Tibial artery (tissue), 4 donors: ENCODE measurements around the gene TMA16.

Experiments used
- DNase-seq, 2 donors: peaks; one replicate each; pipeline ENCODE4 v3.0.0-alpha.2; 2019
- H3K27ac ChIP-seq, 2 donors: fragments of 200-600 bp; sonication (generic) in 1 of 2; 1 replicate in 1 of 2; 2 replicates in 1 of 2; pipeline ENCODE4 v1.5.1; 2018 to 2019; ENCODE audit warnings: mild to moderate bottlenecking in 1 of 2
- H3K27me3 ChIP-seq, 2 donors: fragments of 200-600 bp; sonication (generic) in 1 of 2; one replicate each; pipeline versions ENCODE4 v1.5.1 to v1.6.0; 2016 to 2019
- H3K36me3 ChIP-seq, 3 donors: fragments of 200-600 bp; sonication (generic) in 2 of 3; one replicate each; pipeline ENCODE4 v1.5.1; 2016 to 2019; ENCODE audit warnings: mild to moderate bottlenecking in 2 of 3
- H3K4me1 ChIP-seq, 4 donors: fragments of 200-600 bp; sonication (generic) in 2 of 4; 1 replicate in 3 of 4; 2 replicates in 1 of 4; pipeline ENCODE4 v1.5.1; 2016 to 2019
- H3K4me3 ChIP-seq, 2 donors: fragments of 200-600 bp; sonication (generic) in 1 of 2; 1 replicate in 1 of 2; 2 replicates in 1 of 2; pipeline ENCODE4 v1.5.1; 2018 to 2019; ENCODE audit warnings: mild to moderate bottlenecking in 2 of 2
- H3K9me3 ChIP-seq, 3 donors: fragments of 200-600 bp; sonication (generic) in 1 of 3; one replicate each; pipeline ENCODE4 v1.5.1; 2016 to 2019
- CTCF ChIP-seq, 2 experiments: fragments of 200-600 bp in 1 of 2; fragments of 450-650 bp in 1 of 2; IDR thresholded peaks; one replicate each; pipeline ENCODE4 v1.5.1; 2017 to 2019; ENCODE audit warnings: antibody characterized with exemption in 2 of 2, mild to moderate bottlenecking in 1 of 2, moderate library complexity in 1 of 2
- intact Hi-C: fragments of 100-400 bp; cut with DNase I; formaldehyde crosslinking; loops from one replicate; pipeline ENCODE4 v1.15.0; 2023; ENCODE audit warnings: low total_unique reads

TMA16 gene

GRCh38 chr4:163553146-163553545, 58.7 kb downstream of the TMA16 start:
- H3K9me3 ChIP-seq: no peaks in the 10 kb centered on the region
- no peak overlapping the region for H3K27ac ChIP-seq
- intact Hi-C loops: loop anchor here (5.0 to 10.0 kb wide), 2 partner anchors 1056 to 1192 kb away; no protein-coding TSS in a partner anchor
- no peak overlapping the region for H3K4me3 ChIP-seq
- H3K36me3 ChIP-seq: no peaks in the 10 kb centered on the region
- H3K27me3 ChIP-seq: no peaks in the 10 kb centered on the region
- no peak for DNase-seq
- TF ChIP-seq CTCF (IDR thresholded peaks at IDR 0.05): no peak
- H3K4me1 ChIP-seq: peaks cover 0 to 6% (median 2%) of the 10 kb centered on the region in 4 donors

- intact Hi-C loops: loop anchor here (5.0 to 10.0 kb wide), 2 partner anchors 1058 to 1190 kb away; no protein-coding TSS in a partner anchor
- no peaks in the 10 kb centered on the region for H3K27me3 ChIP-seq
- no peaks in the 10 kb centered on the region for H3K36me3 ChIP-seq
- H3K4me3 ChIP-seq: no peak overlapping the region
- TF ChIP-seq CTCF (IDR thresholded peaks at IDR 0.05): peak; percentile 52 to 64
- H3K9me3 ChIP-seq: no peaks in the 10 kb centered on the region
- no peak overlapping the region for H3K27ac ChIP-seq
- no peak for DNase-seq
- H3K4me1 ChIP-seq: peaks cover 0 to 6% (median 2%) of the 10 kb centered on the region in 4 donors
Measured at GRCh38 chr4:163554870-163555465, 60.5 kb downstream of the TMA16 start.

- intact Hi-C loops: loop anchor here (10.0 kb wide), 1 partner anchor 1189 kb away; no protein-coding TSS in a partner anchor
- Histone ChIP-seq H3K27ac (no peak overlapping the region), H3K27me3 (no peaks in the 10 kb centered on the region), H3K4me3 (no peak overlapping the region), H3K9me3 (no peaks in the 10 kb centered on the region), H3K36me3 (no peaks in the 10 kb centered on the region), H3K4me1 (no peaks in the 10 kb centered on the region)
- no peak for DNase-seq
- TF ChIP-seq CTCF (IDR thresholded peaks at IDR 0.05): no peak
Measured at GRCh38 chr4:163556177-163556576, 61.7 kb downstream of the TMA16 start.

- Histone ChIP-seq H3K4me1 (no peaks in the 10 kb centered on the region), H3K27ac (no peak overlapping the region), H3K9me3 (no peaks in the 10 kb centered on the region), H3K4me3 (no peak overlapping the region), H3K27me3 (no peaks in the 10 kb centered on the region), H3K36me3 (no peaks in the 10 kb centered on the region)
- TF ChIP-seq CTCF (IDR thresholded peaks at IDR 0.05): no peak
- no peak for DNase-seq
- intact Hi-C loops: loop anchor here (10.0 kb wide), 1 partner anchor 1188 kb away; no protein-coding TSS in a partner anchor
Measured at GRCh38 chr4:163556650-163557391, 62.3 kb downstream of the TMA16 start.

GRCh38 chr4:163558539-163559044, 64.1 kb downstream of the TMA16 start:
- peak in 1 of 2 donors; percentile 37 for DNase-seq
- TF ChIP-seq CTCF (IDR thresholded peaks at IDR 0.05): no peak
- no peaks in the 10 kb centered on the region for H3K27me3 ChIP-seq
- H3K4me3 ChIP-seq: no peak overlapping the region
- H3K27ac ChIP-seq: no peak overlapping the region
- H3K4me1 ChIP-seq: no peaks in the 10 kb centered on the region
- intact Hi-C loops: loop anchor here (10.0 kb wide), 1 partner anchor 1186 kb away; no protein-coding TSS in a partner anchor
- H3K9me3 ChIP-seq: no peaks in the 10 kb centered on the region
- no peaks in the 10 kb centered on the region for H3K36me3 ChIP-seq
